IPS DF 4.7 (cell line): Measurements from ENCODE around the gene CAGE1.

Experiments used
- DNase-seq: peaks from one replicate; pipeline ENCODE4 v3.0.0-alpha.2; 2013; ENCODE audit warnings: low spot score; ENCODE audit errors: extremely low read depth

CAGE1 gene

DNA sequence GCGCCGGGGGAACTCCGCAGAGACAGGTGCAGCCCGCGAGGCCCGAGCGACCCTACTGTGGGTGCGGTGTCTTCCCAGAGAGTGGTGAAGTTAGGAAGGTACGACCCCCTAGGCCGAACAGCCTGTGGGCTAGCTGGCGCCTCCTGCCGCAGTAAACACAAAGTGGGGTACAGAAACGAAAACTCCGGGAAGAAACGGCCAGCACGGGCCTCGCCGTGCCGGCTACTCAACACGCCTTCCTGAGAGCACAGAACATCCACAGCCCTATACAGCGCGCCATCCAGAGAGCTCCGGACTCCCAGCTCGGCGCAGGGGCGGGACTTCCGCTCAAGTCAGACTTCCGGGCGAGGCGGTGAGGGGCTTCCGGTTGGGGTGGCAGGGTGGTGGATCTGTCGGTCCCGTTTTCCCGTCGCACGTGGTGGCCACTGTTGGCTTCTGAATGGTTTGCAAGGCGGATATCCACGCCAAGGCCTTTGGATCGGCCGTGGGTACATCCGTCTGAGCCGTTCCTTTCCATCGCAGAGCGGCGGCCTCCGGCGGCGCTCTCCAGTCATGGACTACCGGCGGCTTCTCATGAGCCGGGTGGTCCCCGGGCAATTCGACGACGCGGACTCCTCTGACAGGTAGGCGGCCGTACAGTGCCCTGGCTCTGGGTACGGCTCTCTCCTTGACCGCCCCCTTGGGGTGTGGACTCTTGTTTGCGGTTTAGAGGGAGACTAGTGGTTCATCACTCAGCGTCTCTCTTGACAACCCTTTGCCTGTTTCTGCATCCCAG is at the start of gene CAGE1, which contains the start of gene RIOK1:
Gene CAGE1, minus strand, starts transcription at position 292 of the 775 bp plus-strand sequence. CDS start 2,569 bp downstream, outside the sequence.
Gene RIOK1, plus strand, starts transcription at position 358 of the 775 bp plus-strand sequence. Its CDS starts 195 bp downstream, at position 553.
- DNase-seq = peak; percentile 72

DNA sequence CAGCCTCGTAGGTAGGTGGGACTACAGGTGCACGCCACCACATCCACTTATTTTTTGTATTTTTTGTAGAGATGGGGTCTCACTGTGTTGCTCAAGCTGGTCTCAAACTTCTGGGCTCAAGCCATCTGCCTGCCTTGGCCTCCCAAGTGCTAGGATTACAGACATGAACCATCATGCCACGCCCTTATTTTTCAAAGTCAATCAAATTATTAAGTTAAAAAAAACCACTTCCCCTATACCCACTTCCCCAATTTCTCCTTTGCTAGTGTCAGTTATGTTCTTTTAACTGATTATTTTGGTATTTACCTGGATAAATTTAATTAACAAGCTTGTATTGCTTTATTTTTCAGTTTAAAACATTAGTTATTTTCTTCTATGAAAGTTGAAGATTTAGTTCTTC is 49.7 kb upstream of the CAGE1 start:
- DNase-seq = no peak

GRCh38 chr6:7438011-7438410 is 48.5 kb upstream of the CAGE1 start:
- no peak for DNase-seq

- DNase-seq = no peak
These were observed 45.1 kb upstream of the CAGE1 start for GRCh38 chr6:7434672-7435071.

GRCh38 chr6:7433121-7433617 is 43.6 kb upstream of the CAGE1 start:
- DNase-seq = no peak

DNA sequence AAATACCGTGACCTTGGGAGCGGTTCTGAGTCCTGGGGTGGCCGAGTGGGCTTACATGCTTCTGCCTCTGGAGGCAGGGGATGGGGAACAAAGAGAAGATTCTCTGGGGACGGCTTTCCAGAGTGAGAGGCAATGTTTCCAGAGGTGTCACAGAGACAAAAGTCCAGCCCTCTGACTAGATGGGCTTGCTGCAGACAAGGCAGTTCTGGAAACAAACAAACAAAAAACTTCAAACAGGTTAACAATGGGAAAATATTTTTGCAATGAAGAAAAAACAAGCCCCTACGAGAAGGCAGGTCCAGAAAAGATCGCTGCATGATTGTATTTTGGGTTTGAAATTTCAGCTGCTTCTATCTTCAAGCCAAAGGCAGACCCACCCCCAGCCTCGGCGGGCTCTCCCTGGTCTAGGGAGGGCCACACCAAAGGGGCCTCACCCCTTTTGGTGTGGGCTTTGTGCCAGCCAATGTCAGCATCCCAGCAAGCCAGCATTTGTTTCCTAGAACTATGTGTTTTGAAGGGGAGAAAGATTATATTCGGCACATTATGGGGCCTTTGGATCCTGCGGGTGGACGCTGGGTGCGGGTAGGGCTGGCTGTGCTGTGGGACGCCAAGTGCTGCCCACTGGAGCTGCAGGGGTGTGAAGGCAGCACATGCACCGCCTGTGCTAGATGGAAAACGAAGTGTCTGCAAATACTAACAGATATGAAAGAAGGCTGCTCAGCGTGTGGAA is 43.0 kb upstream of the CAGE1 start:
- DNase-seq = no peak

- DNase-seq = no peak
These were observed 42.3 kb upstream of the CAGE1 start for GRCh38 chr6:7431674-7432390.

DNA sequence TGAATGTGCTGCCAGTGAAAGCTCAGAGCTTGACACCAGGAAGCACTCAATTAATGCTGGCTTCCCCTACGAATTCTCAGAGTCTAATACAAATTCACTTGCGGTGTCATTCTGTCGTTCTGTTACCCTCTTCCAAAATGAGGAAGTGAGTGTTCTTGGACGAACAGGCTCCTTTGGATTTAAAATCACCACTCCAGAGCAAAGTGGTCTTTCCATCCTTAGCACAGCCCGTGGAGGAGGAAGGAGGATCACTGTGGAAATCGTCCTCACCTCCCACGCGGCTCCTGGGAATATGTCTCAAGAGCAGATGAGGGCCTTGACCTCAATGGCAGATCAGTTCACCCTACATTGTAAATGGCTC is 41.8 kb upstream of the CAGE1 start:
- no peak for DNase-seq

DNA sequence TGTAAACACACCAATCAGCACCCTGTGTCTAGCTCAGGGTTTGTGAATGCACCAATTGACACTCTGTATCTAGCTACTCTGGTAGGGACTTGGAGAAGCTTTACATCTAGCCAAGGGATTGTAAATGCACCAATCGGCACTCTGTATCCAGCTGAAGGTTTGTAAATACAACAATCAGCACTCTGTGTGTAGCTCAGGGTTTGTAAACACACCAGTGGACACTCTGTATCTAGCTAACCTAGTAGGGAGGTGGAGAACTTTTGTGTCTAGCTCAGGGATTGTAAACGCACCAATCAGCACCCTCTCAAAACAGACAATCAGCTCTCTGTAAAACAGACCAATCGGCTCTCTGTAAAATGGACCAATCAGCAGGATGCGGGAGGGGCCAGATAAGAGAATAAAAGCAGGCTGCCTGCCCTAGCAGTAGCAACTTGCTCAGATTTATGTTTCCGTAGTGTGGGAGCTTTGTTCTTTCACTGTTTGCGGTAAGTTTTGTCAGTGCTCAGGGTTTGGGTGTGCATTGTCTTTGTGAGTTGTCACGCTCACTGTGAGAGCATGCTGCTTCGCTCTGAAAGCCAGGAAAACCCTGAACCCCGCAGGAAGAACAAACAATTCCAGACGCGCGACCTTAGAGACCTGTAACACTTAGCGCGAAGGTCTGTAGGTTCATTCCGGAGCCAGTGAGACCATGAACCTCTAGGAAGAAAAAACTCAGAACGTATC is 37.1 kb upstream of the CAGE1 start:
- no peak for DNase-seq

- no peak for DNase-seq
These were observed 36.3 kb upstream of the CAGE1 start for GRCh38 chr6:7425808-7426190.

DNA sequence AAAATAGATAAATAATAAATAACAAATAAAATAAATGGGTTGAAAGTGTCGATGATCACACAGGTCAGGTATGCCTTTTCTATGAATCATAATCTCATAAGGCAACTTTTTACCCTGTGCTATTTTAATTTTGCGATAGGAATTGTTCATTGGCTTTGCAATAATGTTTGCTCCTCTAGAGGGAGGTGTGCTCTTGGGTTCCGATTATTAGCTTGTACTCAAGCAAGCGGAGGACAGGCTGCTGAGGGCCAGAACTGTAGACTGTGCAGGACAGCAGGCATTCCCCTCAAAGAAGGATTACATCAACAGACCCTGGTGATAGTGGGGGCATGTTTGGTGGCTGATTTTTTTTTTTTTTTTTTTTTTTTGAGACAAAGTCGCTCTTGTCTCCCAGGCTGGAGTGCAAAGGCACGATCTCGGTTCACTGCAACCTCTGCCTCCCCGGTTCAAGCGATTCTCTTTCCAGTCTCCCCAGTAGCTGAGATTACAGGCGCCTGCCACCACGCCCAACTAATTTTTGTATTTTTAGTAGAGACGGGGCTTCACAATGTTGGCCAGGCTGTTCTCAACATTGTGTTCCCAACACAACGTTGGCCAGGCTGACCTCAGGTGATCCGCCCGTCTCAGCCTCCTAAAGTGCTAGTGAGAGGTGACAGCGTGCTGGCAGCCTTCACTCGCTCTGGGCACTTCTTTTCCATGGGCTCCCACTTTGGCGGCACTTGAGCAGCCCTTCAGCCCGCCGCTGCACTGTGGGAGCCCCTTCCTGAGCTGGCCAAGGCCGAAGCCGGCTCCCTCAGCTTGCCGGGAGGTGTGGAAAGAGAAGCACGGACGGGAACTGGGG is 35.6 kb upstream of the CAGE1 start:
- DNase-seq = no peak

DNA sequence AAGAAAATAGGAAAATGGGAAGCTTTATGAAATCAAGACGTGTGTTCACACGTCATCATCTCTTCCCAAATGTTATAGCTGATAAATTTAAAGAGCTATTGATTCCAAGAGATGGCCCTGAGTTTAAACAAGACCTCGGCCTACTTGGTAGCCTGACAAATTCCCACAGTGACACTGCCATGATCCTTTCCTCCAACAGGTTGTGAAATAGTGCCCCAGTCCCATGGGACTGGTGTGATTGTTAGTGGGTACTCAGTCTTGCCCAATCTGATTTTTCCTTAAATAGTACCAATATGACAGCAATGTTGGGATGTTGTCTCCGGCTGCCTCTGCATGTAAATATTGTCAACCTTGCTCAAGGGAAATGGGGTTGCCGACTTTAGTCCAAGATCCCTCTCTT is 34.5 kb upstream of the CAGE1 start:
- DNase-seq = no peak

DNA sequence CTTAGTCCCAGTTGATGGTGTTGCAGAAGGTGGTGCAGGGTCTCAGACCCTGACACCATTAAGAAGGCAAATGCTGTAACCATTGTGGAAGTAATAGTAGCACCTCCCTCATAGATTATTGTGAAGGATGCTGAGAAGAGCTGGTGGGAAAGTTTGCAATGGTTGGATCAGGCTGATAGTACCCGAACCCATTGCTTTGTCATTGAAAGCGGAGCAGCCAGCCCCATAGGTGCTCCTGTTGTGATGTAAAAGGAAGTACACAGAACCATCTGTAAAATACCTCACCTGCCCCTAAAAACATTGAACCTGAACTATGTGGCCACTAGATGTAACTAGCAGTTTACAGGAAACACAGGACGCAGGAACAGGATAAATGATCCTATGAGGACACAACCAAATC is 31.5 kb upstream of the CAGE1 start:
- DNase-seq = no peak

DNA sequence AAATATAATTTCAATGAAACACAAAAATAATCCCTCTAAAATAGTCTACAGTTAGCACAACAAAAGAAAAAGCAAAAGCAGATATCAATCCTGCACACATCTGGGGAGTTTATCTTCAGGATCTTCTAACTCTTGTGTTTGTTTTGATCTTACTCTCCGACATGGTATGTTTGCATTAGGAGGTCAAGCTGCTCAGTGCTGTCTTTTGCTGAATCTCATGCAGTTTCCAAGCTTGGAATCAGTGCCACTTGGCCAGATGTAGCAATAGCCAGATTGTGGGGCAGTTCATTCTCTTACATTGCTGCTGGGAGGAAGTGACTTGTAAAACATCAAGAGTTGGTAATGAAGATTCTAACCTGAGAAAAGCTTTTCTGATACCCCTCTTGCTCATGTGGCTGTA is 29.5 kb upstream of the CAGE1 start:
- no peak for DNase-seq

DNA sequence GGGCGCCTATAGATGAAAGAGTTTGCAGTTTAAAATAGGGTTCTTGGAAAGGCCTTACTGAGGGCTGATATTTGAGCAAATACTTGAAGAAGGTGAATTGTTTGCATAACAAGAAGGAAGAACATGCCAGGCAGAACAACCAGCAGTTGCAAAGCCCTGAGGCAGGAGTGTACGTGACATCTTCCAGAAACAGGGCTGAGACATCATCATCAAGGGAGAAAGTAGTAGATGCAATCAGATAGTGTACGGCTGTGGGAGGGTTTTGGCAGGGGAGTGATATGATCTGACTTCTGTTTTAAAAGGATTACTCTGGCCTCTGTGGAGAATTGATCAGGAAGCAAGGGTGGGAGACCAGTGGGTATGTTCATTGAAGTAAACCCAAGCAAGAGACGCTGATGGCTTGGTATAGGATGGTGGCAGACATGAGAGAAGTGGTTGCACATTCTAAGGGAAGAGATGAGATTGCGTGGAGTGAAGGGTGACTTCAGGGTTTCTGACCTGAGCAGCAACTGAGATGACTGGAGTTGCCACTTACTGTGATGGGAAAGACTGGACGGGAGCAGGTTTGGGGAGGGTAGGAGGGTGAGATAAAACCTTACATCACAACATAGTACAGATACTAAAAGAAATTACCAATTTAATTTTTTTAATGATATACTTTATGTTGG is 28.8 kb upstream of the CAGE1 start:
- no peak for DNase-seq

- DNase-seq = no peak
These were observed 28.1 kb upstream of the CAGE1 start for GRCh38 chr6:7417684-7418083.

- no peak for DNase-seq
These were observed 25.3 kb upstream of the CAGE1 start for GRCh38 chr6:7414811-7415210.

GRCh38 chr6:7413151-7413823 is 23.7 kb upstream of the CAGE1 start:
- DNase-seq = no peak

DNA sequence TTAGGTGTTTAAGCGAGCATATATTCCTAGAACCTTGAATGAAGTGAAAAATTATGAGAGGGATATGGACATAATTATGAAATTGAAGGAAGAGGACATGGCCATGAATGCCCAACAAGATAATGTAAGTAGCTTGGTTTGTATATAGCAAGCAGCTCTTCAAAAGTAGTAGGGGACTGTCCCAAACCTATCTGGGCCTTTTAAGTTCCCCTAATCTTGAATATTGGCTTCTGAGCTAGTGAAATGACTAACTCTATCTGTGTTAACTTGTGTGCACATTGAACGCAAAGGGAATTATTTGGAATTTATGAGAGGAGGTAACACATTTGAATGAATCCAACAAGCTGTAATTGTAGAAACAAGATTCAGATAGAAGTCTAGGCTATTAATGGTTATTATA is 21.8 kb upstream of the CAGE1 start:
- no peak for DNase-seq
